PFSK-1 (cell line): ENCODE data around the gene SLC6A6.

ENCODE experiments used
- POLR2AphosphoS5 ChIP-seq: IDR thresholded peaks from 2 replicates; pipeline ENCODE4 v1.6.1; 2012; ENCODE audit warnings: low read depth, mild to moderate bottlenecking, control low read depth, low read length, moderate library complexity
- SIN3A ChIP-seq: IDR thresholded peaks from 2 replicates; pipeline ENCODE4 v1.6.1; 2012; ENCODE audit warnings: mild to moderate bottlenecking, low read length, moderate library complexity, borderline replicate concordance; ENCODE audit not compliant: insufficient read depth
- TAF1 ChIP-seq: IDR thresholded peaks from 2 replicates; pipeline ENCODE4 v1.6.1; 2012; ENCODE audit warnings: low read length, control low read depth, borderline replicate concordance; ENCODE audit not compliant: insufficient read depth
- TF ChIP-seq, protein P1 (sequence below), 2 experiments: IDR thresholded peaks; 2 replicates each; pipeline versions ENCODE4 v1.6.1 to v1.8.0; 2011 to 2012; ENCODE audit warnings: low read depth in 2 of 2, low read length in 2 of 2, control low read depth in 1 of 2, inconsistent platforms in 1 of 2, mild to moderate bottlenecking in 1 of 2, moderate library complexity in 1 of 2; ENCODE audit not compliant: insufficient read depth in 1 of 2

GRCh38 chr3:14404631-14405359, 2.4 kb downstream of the SLC6A6 start:
- TF ChIP-seq POLR2AphosphoS5 (no peak), TAF1 (no peak), SIN3A (no peak)
- TF ChIP-seq, protein P1, sequence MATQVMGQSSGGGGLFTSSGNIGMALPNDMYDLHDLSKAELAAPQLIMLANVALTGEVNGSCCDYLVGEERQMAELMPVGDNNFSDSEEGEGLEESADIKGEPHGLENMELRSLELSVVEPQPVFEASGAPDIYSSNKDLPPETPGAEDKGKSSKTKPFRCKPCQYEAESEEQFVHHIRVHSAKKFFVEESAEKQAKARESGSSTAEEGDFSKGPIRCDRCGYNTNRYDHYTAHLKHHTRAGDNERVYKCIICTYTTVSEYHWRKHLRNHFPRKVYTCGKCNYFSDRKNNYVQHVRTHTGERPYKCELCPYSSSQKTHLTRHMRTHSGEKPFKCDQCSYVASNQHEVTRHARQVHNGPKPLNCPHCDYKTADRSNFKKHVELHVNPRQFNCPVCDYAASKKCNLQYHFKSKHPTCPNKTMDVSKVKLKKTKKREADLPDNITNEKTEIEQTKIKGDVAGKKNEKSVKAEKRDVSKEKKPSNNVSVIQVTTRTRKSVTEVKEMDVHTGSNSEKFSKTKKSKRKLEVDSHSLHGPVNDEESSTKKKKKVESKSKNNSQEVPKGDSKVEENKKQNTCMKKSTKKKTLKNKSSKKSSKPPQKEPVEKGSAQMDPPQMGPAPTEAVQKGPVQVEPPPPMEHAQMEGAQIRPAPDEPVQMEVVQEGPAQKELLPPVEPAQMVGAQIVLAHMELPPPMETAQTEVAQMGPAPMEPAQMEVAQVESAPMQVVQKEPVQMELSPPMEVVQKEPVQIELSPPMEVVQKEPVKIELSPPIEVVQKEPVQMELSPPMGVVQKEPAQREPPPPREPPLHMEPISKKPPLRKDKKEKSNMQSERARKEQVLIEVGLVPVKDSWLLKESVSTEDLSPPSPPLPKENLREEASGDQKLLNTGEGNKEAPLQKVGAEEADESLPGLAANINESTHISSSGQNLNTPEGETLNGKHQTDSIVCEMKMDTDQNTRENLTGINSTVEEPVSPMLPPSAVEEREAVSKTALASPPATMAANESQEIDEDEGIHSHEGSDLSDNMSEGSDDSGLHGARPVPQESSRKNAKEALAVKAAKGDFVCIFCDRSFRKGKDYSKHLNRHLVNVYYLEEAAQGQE (IDR thresholded peaks at IDR 0.05; ENCODE audit: insufficient read depth in 1 of 2, low read depth in 2 of 2, low read length in 2 of 2), result no peak
